NCI-H2227 (cell line): ENCODE results near the gene PPP6R3.
"Not testable (repeated sequence)": the region's sequence is repeated elsewhere in the genome, so short reads cannot be mapped to it uniquely, and the experiment has no call there.

ENCODE experiments used
- DNase-seq: peaks from one replicate; lab custom pipeline; 2025; ENCODE audit not compliant: unreplicated experiment; lab: John Stamatoyannopoulos, UW

PPP6R3 gene

GRCh38 chr11:68460741-68461574, at the start of gene PPP6R3:
PPP6R3 (plus strand) TSS chr11:68460752; CDS start chr11:68537665, 76,913 bp downstream.
- peak; percentile 49 for DNase-seq

GRCh38 chr11:68411501-68411991, 49.0 kb upstream of the PPP6R3 start:
- no peak for DNase-seq

- DNase-seq: no peak
Measured at GRCh38 chr11:68412593-68413475, 47.7 kb upstream of the PPP6R3 start.

GRCh38 chr11:68413591-68413999, 47.0 kb upstream of the PPP6R3 start:
- DNase-seq: no peak

- no peak for DNase-seq
Measured at GRCh38 chr11:68414496-68415221, 45.9 kb upstream of the PPP6R3 start.

- no peak for DNase-seq
Measured at GRCh38 chr11:68416070-68416578, 44.4 kb upstream of the PPP6R3 start.

- DNase-seq: no peak
Measured at GRCh38 chr11:68418648-68419047, 41.9 kb upstream of the PPP6R3 start.

- no peak for DNase-seq
Measured at GRCh38 chr11:68420171-68420570, 40.4 kb upstream of the PPP6R3 start.

- DNase-seq: no peak
Measured at GRCh38 chr11:68423481-68423880, 37.1 kb upstream of the PPP6R3 start.

- DNase-seq: no peak
Measured at GRCh38 chr11:68424101-68424632, 36.4 kb upstream of the PPP6R3 start.

- no peak for DNase-seq
Measured at GRCh38 chr11:68424981-68425865, 35.3 kb upstream of the PPP6R3 start.

GRCh38 chr11:68425866-68426380, 34.6 kb upstream of the PPP6R3 start:
- no peak for DNase-seq

GRCh38 chr11:68429661-68430060, 30.9 kb upstream of the PPP6R3 start:
- no peak for DNase-seq

GRCh38 chr11:68430384-68430783, 30.2 kb upstream of the PPP6R3 start:
- no peak for DNase-seq

GRCh38 chr11:68430801-68431200, 29.8 kb upstream of the PPP6R3 start:
- no peak for DNase-seq

GRCh38 chr11:68431984-68432645, 28.4 kb upstream of the PPP6R3 start:
- no peak for DNase-seq

- DNase-seq: no peak
Measured at GRCh38 chr11:68432874-68433273, 27.7 kb upstream of the PPP6R3 start.

- DNase-seq: no peak
Measured at GRCh38 chr11:68433541-68433940, 27.0 kb upstream of the PPP6R3 start.

GRCh38 chr11:68434159-68434558, 26.4 kb upstream of the PPP6R3 start:
- DNase-seq: not testable (repeated sequence)
